GM21390 (cell line): ENCODE results near the gene SOX13.

Experiments used
- ATAC-seq: cut with Tn5 transposase; IDR thresholded peaks from one replicate; pipeline ENCODE4 v1.9.1; 2021; ENCODE audit not compliant: unreplicated experiment

SOX13 gene

DNA sequence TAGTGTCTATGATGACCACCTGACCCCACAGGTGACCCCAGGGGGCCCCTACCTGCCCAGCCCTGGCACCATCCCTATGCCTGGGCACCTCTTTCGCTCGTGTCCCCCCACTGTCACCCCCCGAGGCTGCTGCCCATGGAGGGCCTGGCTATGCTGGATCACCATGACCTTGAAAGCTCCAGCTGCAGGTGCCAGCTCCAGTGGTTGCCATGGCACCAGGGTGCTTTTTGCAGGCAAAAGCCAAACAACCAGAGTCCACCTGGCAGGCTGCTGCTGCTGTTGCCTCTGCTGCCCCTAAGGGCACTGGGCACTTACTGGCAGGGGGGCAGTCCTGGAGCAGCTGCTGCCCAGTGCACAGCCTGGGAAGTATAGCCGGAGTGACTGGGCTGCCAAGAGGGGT lies 57.3 kb downstream of the SOX13 start:
- no peak for ATAC-seq

DNA sequence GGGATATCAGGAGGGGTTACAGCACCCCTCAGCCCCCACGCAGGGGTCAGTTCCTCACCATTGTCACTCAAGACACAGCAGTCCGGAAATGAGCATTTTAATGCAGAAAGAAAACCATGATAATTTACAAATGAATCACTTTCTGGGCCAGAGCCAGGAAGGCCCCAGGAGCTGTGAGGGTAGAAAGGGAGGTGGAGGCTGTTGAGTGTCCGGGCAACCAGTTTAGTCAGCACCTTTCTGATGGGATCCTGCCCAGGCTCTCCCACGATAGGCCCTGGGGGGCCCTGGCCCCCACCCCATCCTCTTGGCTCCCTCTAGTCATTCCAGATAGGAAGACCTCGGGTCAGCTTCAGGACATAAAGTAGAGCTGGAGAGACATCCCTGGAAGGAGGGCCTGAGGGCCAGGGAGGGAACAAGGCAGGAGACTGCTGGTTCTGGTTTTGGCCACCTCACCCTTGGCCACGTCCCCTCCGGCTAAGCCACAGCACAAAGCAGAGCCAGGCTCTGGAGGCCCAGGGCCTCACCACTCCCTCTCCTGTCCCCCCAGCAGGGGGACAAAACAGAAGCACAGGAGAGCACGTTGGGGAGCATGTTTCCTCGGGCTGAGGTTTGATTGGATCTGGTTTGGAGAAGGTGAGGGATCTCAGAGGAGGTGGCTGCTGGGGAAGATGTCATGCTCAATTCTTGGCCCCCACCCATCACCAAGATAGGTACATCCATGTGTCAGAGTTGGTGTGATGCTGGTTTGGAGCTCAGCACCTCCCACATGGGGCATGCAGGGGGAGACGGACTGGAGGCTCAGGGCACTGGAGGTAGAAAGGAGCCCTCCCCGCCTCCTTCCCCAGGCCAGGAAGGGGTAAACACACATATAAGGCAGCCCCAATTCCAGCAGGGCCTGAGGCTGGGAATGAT lies 58.3 kb downstream of the SOX13 start:
- no peak for ATAC-seq

DNA sequence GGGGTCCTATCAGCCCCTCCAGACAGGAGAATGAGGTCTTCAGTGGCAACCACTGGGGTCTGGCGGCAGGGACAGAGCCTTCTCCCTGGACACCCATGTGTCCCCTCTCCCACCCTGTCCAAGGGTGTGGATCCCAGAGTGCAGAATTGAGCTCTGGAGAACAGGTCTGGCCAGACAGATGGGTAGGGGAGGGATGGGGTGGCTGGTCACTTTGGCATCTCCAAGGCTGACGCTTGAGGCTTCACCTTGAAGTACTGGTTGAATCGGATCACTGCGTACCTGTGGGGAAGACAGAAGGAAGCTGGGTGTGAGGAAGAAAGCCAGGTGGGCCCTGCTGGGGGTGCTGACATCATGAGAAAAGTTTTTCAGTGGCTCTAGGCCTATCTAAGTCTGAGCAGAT lies 59.1 kb downstream of the SOX13 start:
- ATAC-seq, result no peak

DNA sequence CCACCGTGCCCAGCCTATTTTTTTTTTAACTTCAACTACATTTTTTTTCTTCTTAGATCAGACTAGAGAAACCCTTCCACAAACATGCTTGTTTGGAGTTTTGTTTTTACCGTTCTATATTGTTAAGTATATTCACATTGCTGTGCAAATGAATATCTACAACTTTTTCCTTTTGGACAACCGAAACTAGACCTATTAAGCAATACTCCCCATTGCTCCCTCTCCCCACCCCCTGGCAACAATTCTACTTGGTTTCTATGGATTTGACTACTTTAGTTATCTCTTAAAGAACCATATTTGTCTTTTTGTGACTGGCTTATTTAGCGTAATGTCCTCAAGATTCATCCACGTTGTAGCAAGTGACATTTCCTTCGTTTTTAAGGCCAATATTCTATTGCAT lies 59.8 kb downstream of the SOX13 start:
- no peak for ATAC-seq

DNA sequence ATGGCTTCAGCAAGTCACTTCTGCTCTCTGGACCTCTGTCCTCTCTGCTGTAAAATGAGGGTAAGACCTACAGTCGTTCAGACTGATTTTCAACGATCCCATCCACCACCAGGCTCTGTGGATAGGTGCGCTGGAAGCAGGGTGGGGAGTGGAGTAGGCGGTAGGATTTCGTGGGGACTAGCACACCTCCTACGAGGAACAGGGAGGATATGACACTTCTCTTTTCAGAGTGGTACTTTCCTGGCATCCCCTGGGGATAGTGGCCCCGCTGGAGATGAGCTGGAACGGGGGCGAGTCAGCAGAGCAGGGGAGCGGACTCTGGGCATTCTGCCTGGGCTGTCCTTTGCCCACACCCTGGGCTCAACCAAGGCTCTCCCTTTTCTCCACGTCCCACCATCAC lies 61.2 kb downstream of the SOX13 start:
- ATAC-seq, result no peak

DNA sequence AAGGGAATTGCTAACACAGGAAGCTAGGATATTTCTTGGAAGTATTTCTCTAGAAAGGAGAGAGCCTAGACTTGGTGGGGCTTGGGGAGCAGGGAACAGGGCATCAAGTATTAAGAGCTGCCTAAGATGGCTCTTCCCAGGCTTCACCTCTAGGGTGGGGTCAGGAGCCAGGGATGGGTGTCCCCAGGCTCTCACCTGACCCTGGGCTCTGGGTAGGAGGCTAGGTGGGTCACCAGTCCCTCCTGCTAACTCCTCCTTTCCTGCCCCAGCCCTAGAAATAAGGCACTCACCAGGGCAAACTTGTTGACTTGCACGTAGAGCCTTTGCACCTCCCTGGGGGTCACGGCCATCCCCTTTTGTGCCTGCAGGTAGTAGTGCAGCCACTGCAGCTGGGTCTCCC lies 63.9 kb downstream of the SOX13 start:
- no peak for ATAC-seq

DNA sequence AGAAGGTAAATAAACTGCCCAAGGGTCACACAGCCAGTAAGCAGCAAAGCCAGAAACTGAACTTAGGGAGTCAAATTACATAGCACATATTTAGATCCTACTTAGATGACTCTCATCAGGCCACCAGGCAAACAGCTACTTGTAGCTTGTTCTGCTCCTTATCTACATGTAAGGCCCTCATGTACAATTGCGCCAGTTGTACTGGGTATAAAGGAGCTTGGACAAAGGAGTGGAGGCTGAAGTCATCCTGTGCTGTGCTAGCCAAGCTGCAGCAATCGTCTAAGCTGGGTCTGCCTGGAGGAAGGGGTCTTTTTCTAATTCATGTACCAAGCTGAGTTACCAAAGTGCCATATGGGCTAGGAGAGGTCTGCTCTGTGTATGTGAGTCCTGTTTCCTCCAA lies 66.2 kb downstream of the SOX13 start:
- ATAC-seq, result no peak

DNA sequence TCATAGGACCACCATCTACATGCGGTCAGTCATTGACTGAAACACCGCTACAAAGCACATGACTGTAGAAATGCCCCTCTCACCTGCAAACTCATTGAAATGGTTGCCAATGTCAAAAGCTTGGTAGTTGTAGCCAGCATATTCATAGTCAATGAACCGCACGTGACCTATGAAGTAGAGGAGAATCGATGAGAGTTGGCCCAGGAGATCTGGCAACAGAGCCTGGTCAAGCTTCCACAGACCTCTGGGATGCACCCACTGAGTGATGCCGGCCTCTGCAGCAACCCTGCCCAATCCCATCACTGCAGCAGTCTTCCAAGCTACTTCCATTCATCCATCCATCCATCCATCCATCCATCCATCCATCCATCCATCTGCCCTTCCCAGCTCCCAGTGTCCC lies 67.0 kb downstream of the SOX13 start:
- ATAC-seq, result no peak

DNA sequence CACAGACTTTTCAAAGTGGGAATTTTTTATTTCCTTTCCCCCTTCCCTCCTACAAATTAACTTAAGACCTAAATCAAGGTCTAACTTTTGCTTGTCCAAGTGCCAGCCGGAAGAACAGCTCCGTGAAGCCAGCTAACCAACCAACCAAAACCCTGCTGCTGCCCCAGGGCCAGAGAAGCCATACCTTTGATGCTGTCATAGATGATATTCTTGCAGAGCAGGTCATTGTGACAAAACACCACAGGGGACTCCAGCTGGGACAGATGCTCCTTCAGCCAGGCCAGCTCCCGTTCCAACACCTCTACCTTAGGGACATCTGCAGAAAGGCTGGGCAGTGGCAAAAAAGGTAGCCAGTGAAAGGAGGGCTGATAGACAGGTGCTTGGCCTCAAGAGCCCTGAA lies 68.2 kb downstream of the SOX13 start:
- no peak for ATAC-seq

DNA sequence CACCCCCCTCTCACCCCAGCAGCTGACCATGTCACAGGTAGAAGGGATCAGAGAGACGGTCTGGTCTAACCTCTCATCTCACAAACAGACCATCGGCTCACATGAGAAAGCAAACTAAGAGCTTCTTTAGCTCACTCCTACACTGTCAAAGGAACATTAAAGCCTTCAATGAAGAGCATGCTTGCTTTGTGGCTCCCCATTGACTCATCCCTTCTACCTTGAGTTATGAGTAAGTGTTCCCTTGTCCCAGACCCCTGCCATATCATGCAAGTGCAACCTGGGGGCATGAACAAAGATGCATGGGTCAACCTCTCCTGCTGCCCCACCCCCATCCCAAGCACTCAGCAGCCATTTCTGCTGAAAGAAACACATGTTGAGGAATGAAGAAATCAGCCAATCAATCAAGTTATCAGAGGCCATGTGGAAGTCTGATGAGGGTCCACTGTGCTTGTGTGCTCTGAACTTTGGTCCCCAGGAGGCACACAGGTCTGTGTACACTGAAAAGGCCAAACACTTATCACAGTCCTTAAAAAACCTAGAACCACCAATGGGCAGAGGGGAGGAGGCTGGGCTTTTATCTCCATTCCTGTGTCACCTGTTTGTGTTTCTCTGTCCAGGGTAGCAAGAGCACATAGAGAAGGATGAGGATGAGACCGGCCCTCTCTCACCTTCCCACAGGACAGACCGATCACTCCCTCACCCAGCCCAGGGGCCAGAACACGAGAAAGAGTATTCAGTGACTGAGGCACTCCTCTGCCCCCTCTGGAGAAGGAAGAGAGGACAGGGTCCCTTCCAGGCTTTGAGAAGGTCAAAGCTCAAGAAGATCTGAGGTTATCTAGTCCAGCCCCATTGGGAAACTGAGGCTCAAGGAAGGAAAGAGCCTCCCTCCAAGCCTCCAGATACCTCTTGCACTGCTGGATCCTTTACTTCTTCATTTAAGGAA lies 69.4 kb downstream of the SOX13 start:
- ATAC-seq, result no peak

DNA sequence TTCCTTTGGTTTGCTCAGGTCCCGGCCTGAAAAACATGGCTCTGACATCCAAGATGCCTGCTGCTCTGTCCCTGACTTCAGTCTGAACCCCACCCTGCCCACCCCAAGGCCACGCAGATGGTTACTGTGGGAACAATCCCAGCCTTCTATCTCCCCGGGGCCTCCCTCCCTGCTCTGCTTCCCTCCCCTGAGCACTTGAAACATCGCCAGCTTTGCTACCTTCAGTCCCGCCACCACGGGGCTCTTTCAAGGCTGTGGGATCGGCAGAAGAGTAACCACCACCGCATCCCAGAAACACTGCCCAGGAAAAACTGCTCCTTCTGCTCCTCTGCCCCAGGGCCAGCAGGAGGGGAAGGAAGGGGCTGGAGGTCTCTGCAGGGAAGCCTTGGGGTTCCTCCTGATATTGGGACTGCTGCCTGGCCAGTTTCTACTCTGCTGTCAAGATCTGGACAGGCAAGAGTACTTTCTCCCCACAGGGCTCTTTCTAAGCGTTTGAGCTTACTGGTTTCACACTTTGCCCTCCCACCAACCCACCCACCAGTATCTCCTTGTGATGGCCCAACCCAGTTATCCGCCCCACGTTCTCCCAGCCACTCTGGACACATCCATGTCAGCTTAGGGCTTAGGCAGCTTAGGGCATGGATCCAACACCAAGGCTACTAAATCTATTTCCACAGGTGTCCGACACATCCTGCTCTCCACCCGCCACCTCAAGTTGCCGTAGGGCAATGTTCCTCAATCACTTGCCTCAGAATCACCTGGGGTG lies 70.5 kb downstream of the SOX13 start:
- ATAC-seq, result no peak

DNA sequence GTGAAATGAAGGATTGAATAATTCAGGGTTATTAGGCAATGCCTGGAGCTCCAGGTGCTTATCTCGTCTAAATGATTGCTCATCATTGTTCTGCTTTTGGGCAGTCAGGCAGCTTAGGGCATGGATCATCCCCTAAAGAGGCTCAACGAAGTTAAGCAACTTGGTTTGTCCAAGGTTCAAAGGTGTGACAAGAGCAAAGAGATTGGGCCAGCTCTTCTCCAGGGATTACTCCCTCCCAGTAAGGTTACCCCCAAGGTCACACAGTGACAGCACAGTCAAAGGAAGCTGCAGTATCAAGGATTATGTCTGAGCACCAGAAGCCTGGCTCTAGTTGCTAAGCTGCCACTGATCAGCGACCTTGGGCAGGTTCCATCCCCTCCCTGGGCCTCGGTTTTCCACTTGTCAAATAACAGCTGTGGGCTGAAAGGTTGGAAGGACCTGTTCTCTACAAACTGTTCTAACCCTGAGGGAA lies 72.2 kb downstream of the SOX13 start:
- no peak for ATAC-seq

DNA sequence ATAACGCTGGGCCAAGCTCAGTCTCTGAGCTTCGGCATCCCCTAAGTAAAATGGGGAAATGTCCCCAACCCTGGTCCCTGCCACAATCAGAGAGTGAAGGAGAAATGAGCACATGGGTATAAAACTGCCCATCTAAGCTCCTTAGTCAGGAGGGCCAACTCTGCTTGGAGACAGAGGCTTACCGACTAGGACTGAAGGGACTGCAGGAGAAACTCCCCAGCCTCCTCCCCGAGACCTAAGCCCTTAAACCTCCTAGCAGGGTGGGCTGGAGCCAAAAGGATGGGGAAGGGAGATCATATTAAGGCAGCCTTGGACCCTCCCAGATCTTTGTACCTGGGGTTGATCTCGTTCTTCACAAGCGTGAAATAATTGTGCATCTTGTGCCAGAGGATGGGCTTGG lies 73.4 kb downstream of the SOX13 start:
- ATAC-seq, result no peak

DNA sequence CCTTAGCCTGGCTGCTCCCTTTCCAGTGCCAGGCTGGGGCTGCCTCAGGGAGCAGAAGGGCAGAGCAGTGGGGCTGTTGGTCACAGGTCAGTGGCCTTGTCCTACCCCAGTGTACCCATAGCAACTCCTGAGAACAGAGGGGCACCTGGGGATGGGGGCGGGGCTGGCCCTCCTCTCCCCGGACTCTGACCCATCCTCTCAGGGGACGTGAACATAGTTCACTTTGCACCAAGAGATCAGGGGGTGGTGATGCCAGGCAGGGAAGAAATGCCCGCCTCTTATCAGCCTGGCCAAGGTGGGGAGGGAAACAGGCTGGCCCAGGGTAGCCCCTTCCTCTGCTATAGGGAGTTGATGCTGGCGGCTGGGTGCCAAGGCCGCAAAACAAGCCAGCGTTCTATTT lies 74.0 kb downstream of the SOX13 start:
- ATAC-seq, result no peak

DNA sequence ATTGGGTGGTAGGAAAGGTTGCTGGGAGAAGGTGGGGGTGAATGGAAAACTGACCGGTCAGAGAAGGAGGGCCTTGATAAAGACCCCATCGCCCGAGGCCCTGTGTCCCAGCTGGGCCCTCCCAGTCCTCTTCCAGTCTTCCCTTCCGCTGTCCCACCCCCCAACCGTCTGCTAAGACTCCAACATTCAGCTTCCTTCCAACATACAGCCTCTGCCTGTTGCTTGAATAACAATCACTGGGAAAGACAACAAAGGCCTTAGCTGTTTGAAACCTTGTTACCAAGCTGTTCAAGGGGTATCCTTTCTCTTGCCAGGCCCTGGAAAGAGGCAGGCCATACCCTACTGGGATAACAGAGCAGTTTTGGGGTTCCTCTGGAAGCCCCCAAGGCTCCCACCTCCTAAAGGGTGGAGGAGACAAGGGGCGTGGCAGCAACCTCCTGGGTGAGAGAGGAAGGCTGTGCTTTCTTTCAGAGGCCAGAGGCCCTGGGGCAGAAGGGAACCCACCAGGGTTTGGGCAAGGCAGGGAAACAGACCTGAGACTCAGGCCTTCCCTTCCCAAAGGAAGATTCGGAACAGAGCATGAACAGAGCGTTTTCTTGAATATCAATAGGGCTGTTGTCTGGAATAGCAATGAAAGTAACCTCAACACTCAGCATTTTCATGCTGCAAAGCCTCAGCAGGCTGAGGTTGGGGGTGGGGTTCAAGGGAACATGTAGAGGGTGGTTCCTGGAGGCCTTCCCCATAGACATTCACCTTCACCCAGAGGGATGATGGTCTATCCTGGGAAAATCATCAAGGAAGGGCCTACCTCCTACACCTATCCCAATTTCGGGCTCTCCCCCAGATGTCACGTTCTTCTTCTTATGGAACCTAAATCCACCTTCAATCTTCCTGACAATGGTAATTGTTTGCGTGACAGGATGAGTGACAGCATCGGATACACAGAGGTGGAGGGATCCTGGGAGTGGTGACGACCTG lies 74.8 kb downstream of the SOX13 start:
- no peak for ATAC-seq

DNA sequence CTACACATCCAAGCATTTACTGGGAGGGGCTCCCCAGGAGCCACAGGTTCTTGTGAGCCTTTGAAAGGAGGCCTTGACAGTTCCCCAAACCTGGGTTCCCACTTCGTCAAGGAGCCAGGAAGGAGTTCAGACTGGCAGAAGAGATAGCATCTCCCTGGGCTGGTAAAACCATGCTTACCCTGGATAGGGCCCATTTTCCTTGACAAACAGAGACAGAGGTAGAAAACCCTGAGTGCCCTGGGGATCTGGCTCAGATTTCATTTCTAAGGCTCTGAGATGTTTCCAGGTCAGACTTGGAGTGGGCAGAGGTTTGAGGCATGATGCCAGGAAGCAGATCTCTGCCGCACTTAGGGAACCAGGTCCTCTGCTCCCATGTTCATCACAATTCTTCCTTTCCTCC lies 76.2 kb downstream of the SOX13 start:
- ATAC-seq, result no peak

DNA sequence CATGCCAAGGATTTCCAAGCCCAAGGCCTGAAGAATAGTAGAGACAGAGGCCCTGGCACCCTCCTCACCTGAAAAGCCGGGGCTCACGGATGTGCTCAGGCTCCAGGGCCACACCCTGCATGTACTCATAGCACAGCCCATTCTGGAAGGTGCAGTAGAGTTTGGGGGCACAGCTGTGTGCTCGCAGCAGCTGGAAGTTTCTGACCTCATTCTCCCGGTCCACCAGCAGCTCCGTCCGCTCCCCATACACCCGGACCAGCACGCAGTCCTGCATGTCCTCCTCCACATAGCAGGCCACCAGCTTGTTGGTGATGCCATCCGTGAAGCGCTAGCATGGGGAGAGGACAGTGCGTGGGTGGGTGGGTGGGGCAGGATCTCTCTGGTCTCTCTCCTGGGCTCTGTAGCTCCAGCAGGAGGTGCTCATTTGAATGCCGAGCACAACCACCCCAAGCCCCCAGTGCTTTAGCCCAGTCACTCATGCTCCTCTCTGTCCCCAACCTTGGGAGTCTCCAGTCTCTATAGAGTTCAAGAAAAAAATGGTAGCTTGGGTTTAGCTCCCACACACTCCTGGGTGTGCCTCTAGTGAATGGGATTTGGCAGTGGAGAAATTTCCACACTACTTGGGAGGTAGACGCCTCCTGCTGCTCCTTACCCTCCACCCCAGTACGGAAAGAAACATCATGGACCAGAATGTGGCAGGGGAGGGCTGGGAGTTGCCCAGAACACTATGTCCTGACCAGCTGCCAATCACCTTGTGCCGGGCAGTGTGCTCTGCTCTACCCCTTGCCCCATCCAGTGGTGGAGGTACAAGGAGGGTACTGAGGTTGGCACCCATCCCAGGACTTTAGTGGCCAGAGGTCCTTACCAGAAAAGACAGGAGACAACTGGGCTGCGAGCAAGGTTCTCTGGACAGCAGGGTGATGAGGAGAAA lies 77.0 kb downstream of the SOX13 start:
- ATAC-seq, result no peak

DNA sequence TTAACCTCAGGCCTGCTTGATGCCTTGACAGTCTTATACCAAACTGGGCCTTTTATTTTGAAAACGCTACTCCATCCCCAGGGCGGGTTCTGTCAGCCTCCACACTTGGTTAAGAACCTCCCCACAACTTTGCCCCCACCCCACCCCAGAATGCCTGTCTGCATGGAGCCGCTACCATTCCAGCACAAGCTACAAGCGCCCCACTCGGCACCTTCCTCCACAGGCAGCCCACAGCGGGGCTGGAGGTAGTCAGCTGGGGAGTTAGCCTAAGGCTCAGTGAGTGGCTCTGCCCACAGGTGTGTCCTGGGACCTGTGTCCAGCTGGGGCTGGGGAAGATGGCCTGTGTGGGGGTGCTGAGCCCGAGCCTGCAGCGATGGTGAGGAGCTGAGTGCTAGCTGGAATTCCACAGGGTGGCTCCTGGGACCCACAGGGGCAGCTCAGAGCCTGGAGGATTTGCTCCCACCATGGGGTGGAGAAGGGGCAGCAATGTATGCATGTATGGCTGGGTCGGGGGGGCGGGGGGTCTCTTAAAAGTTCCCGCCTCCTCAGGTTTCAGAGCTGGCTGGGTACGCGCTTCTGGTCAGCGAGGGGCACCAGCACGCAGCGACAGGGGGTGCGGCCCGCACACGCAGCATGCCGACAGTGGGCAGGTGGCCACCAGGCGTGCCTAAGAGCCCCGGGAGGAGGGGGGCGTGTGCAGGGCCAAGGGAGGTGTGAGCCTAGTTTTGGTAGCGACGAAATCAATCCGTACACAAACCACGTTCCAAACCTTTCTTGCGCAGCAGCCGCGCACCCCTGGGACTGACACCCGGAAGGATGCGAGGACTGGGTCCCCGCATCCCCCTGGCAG lies 78.0 kb downstream of the SOX13 start:
- ATAC-seq, result no peak
